Measurements from ENCODE around the gene ARID5A. TPM values are rescaled to one million over a fixed set of nuclear protein-coding genes. Genes with fewer than 3 reads are reported as not detected.

ARID5A gene
- total and polyA plus RNA-seq, 9 of the 15 experiments (the other 6 are each of a cell fraction or from before 2014, with no cell fraction given), result 0.14 to 12.5 (median 3.0) TPM

GRCh38 chr2:96509114-96509846 is 27.3 kb upstream of the ARID5A start (continued):
- TF ChIP-seq ZNF395 (CRISPR knock-in tag; IDR thresholded peaks at IDR 0.05) (no peak), EHMT2 (IDR thresholded peaks at IDR 0.05) (0 out of 2 replicates have a peak, but pooled peaks have one; percentile 7), ZNF354B (CRISPR knock-in tag; IDR thresholded peaks at IDR 0.05) (no peak), SOX6 (IDR thresholded peaks at IDR 0.05) (0 out of 2 replicates have a peak, but pooled peaks have one; percentile 21), EP400 (IDR thresholded peaks at IDR 0.05) (no peak), FUS (optimal IDR thresholded peaks at IDR 0.05; ENCODE audit: low read depth, low read length) (no peak), ZNF282 (CRISPR knock-in tag; IDR thresholded peaks at IDR 0.05) (no peak), BHLHE40 (IDR thresholded peaks at IDR 0.05; ENCODE audit: low read length) (no peak), ZNF436 (CRISPR knock-in tag; IDR thresholded peaks at IDR 0.05) (no peak), SPI1 (IDR thresholded peaks at IDR 0.05; ENCODE audit: borderline replicate concordance, low read depth, low read length) (no peak), ZNF75A (CRISPR knock-in tag; IDR thresholded peaks at IDR 0.05) (no peak), SMAD4 (CRISPR knock-in tag; conservative IDR thresholded peaks at IDR 0.05) (no peak), ESRRA (IDR thresholded peaks at IDR 0.05; ENCODE audit: borderline replicate concordance, low read depth) (peak; percentile 77; the same call in 1 of the 2 replicates), ZNF232 (CRISPR knock-in tag; IDR thresholded peaks at IDR 0.05) (no peak), NR2F6 (CRISPR knock-in tag; IDR thresholded peaks at IDR 0.05) (no peak), E2F6 (IDR thresholded peaks at IDR 0.05; ENCODE audit: borderline replicate concordance in 1 of 2, extremely low read depth in 1 of 2, insufficient read depth in 1 of 2, insufficient read length in 1 of 2, low read depth in 1 of 2, low read length in 1 of 2, poor library complexity in 1 of 2, severe bottlenecking in 1 of 2) (peak in 1 of 2 experiments; percentile 33), USF2 (CRISPR knock-in tag; IDR thresholded peaks at IDR 0.05) (no peak), RBM17 (IDR thresholded peaks at IDR 0.05; ENCODE audit: borderline replicate concordance, low read depth, low read length) (no peak), SLC30A9 (CRISPR knock-in tag; IDR thresholded peaks at IDR 0.05) (no peak), RUNX1 (IDR thresholded peaks at IDR 0.05; ENCODE audit: low read depth) (peak; percentile 50; the same call in 1 of the 2 replicates), ZNF408 (CRISPR knock-in tag; IDR thresholded peaks at IDR 0.05; ENCODE audit: low read depth) (no peak), ZBED1 (IDR thresholded peaks at IDR 0.05) (no peak), PRPF4 (IDR thresholded peaks at IDR 0.05; ENCODE audit: insufficient read depth, low read depth, low read length, poor library complexity, severe bottlenecking) (no peak), ZNF124 (CRISPR knock-in tag; IDR thresholded peaks at IDR 0.05) (no peak), PHB (CRISPR knock-in tag; IDR thresholded peaks at IDR 0.05) (no peak), ZNF165 (CRISPR knock-in tag; IDR thresholded peaks at IDR 0.05; ENCODE audit: borderline replicate concordance) (no peak), TARDBP (IDR thresholded peaks at IDR 0.05) (no peak), ZNF3 (CRISPR knock-in tag; IDR thresholded peaks at IDR 0.05) (no peak), FOXP1 (CRISPR knock-in tag; IDR thresholded peaks at IDR 0.05) (no peak)
